A673 (cell line): ENCODE measurements around the gene CERK. TPM values are rescaled to one million over a fixed set of nuclear protein-coding genes. Genes with fewer than 3 reads are reported as not detected.

Experiments
- BruUV-seq: library from RNA; stranded (reverse); fragments of 400-500 nt; replicated peaks from 2 replicates; lab custom pipeline; 2021; lab: Mats Ljungman, UMichigan
- CTCF ChIA-PET: fragments of 300-600 bp; sonication (Branson Sonifier 250); formaldehyde crosslinking; loops from one replicate; lab custom pipeline; 2022; ENCODE audit warnings: antibody characterized with exemption; lab: Charles Lee
- POLR2A ChIA-PET: fragments of 300-600 bp; sonication (Branson Sonifier 250); formaldehyde crosslinking; loops from one replicate; lab custom pipeline; 2022; ENCODE audit warnings: antibody characterized with exemption; ENCODE audit not compliant: low non-redundant PET; lab: Charles Lee
- DNase-seq: peaks from one replicate; pipeline ENCODE4 v3.0.0-alpha.2; 2015; ENCODE audit warnings: low spot score
- H3K27ac ChIP-seq: fragments of 200-600 bp; sonication (generic); 2 replicates; pipeline ENCODE4 v1.5.1; 2016; ENCODE audit warnings: mixed run types, low read depth, mild to moderate bottlenecking, mixed read lengths, antibody characterized with exemption, low read length; ENCODE audit not compliant: poor library complexity, severe bottlenecking
- H3K27me3 ChIP-seq: fragments of 200-600 bp; sonication (generic); replicated peaks from 2 replicates; pipeline ENCODE4 v1.6.1; 2017; ENCODE audit warnings: mixed run types, low read depth, mild to moderate bottlenecking, mixed read lengths, antibody characterized with exemption, low read length; ENCODE audit not compliant: insufficient read depth, poor library complexity
- H3K36me3 ChIP-seq: fragments of 200-600 bp; sonication (generic); 2 replicates; pipeline ENCODE4 v1.6.1; 2016; ENCODE audit warnings: mixed run types, mild to moderate bottlenecking, mixed read lengths, antibody characterized with exemption, low read length; ENCODE audit not compliant: insufficient read depth, poor library complexity, severe bottlenecking
- H3K4me1 ChIP-seq: fragments of 200-600 bp; sonication (generic); 2 replicates; pipeline ENCODE4 v1.6.1; 2017; ENCODE audit warnings: mixed run types, mild to moderate bottlenecking, mixed read lengths, antibody characterized with exemption, low read length; ENCODE audit not compliant: insufficient read depth, poor library complexity, severe bottlenecking
- H3K4me3 ChIP-seq: fragments of 200-600 bp; sonication (generic); 2 replicates; pipeline ENCODE4 v1.5.1; 2016; ENCODE audit warnings: low read depth, mixed run types, mild to moderate bottlenecking, mixed read lengths, low read length; ENCODE audit not compliant: poor library complexity, severe bottlenecking
- H3K9me3 ChIP-seq: fragments of 200-600 bp; sonication (generic); 2 replicates; pipeline ENCODE4 v1.6.1; 2016; ENCODE audit warnings: mixed run types, low read depth, mild to moderate bottlenecking, mixed read lengths, antibody characterized with exemption, low read length; ENCODE audit not compliant: poor library complexity, severe bottlenecking
- EZH2 ChIP-seq: fragments of 200-600 bp; sonication (generic); IDR thresholded peaks from 2 replicates; pipeline ENCODE4 v1.6.1; 2017; ENCODE audit warnings: borderline replicate concordance, low read depth, mild to moderate bottlenecking, mixed read lengths, antibody characterized with exemption, low read length; ENCODE audit not compliant: poor library complexity, severe bottlenecking
- intact Hi-C: fragments of 100-400 bp; cut with micrococcal nuclease; formaldehyde crosslinking; loops from one replicate; pipeline ENCODE4 v1.10.0; 2022; ENCODE audit not compliant: unreplicated experiment
- total RNA-seq: library from RNA; stranded (reverse); gene quantifications from 2 replicates; pipeline ENCODE4 v1.2.3, GENCODE V29; 2021
- TF ChIP-seq, protein P1 (sequence below): fragments of 300-800, 200-600 bp; sonication (generic); conservative IDR thresholded peaks from 2 replicates; pipeline ENCODE4 v1.5.1; 2017; ENCODE audit warnings: low read depth, mild to moderate bottlenecking, antibody characterized with exemption, low read length, moderate library complexity, mixed read lengths

CERK gene
- total RNA-seq, 1 experiment from 2014 or later = 58.8 TPM

DNA sequence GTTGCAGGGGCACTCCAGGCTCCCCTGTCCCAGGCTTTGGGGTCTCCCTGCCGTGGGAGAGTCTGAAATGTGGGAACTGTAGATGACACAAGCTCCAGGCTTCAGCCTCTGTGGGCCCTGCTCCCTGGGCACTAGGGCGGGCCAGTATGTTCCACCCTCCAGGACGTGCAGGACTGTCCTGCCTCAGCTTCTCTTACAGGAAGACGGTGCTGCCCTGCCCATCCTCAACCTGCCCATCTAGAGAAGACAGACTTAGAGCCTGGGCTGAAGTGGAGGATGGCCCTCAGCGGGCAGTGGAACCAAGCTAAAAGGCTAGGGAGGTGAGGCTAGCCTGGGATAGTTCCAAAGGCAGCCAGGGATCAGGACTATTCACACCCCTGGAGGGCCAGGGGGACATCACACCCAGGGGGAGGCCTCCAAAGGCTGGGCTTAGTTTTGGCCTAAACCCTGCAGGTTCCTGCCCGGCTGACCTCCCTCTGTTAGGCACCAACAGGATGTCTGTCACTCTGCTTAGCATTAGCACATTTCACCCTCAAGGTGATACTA is 4.0 kb upstream of the CERK start:
- H3K36me3 ChIP-seq = no peaks in the 10 kb centered on the region
- no peaks in the 10 kb centered on the region for H3K9me3 ChIP-seq
- no peak overlapping the region for H3K4me3 ChIP-seq
- DNase-seq = no peak
- ChIA-PET CTCF (no interaction called here), POLR2A (interaction anchor here (0.7 kb wide), 1 partner anchor 1545 kb away, joined by 4 read pairs; no protein-coding TSS in a partner anchor)
- no peak overlapping the region for H3K27ac ChIP-seq
- H3K4me1 ChIP-seq = peaks cover 8% of the 10 kb centered on the region
- TF ChIP-seq EZH2 = no peak
- TF ChIP-seq, protein P1, sequence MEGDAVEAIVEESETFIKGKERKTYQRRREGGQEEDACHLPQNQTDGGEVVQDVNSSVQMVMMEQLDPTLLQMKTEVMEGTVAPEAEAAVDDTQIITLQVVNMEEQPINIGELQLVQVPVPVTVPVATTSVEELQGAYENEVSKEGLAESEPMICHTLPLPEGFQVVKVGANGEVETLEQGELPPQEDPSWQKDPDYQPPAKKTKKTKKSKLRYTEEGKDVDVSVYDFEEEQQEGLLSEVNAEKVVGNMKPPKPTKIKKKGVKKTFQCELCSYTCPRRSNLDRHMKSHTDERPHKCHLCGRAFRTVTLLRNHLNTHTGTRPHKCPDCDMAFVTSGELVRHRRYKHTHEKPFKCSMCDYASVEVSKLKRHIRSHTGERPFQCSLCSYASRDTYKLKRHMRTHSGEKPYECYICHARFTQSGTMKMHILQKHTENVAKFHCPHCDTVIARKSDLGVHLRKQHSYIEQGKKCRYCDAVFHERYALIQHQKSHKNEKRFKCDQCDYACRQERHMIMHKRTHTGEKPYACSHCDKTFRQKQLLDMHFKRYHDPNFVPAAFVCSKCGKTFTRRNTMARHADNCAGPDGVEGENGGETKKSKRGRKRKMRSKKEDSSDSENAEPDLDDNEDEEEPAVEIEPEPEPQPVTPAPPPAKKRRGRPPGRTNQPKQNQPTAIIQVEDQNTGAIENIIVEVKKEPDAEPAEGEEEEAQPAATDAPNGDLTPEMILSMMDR = no peak
- intact Hi-C loops = no loop called here
- no peaks in the 10 kb centered on the region for H3K27me3 ChIP-seq
- no TSS peak for BruUV-seq

DNA sequence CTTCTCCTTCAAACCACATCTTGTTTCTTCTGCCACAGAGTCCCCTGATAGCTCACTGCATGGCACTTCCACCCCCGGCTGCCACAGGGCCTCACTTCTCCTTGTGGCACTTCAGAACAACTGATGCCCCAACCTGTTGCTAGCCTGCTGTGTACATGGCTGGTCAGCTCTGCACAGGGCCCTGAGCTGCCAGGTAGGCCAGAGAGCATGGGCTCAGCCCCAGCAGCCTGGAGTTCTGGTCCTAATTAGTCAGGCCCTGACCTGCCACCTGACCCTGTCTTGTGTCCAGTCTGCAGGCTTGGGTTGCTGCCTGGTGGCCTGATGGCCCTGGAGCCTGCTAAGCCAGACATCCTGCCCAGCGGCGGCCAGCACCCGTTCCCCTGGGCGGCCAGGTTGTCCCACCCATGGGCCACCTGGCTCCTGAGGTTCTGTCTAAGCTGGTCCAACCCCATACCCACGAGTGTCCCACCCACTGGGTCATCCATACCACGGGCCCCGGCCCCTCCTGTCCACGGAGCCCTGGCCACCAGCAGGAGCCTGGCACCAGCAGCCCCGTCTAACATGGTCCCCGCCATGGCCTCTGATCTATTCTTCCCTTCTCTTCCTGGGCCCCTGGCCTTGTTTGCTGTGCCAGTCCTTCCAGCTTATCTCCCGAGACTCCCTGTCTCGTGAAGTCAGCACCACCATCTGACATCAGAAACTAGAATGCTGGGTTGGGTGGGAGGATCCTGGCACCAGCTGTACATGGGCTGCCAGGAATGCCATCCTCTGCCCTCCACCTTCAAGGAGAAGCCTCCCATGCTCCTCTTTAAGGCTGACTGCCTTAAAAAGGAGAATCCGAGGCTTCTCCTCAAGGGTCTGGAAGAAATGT is 3.1 kb upstream of the CERK start:
- no peaks in the 10 kb centered on the region for H3K27me3 ChIP-seq
- BruUV-seq = no TSS peak
- DNase-seq = no peak
- H3K27ac ChIP-seq = no peak overlapping the region
- CTCF ChIA-PET = no interaction called here
- no peak overlapping the region for H3K4me3 ChIP-seq
- H3K4me1 ChIP-seq = peaks cover 16% of the 10 kb centered on the region
- no peaks in the 10 kb centered on the region for H3K9me3 ChIP-seq
- no peak for TF ChIP-seq EZH2
- TF ChIP-seq, protein P1 = no peak
- intact Hi-C loops = no loop called here
- H3K36me3 ChIP-seq = no peaks in the 10 kb centered on the region
- POLR2A ChIA-PET = no interaction called here

DNA sequence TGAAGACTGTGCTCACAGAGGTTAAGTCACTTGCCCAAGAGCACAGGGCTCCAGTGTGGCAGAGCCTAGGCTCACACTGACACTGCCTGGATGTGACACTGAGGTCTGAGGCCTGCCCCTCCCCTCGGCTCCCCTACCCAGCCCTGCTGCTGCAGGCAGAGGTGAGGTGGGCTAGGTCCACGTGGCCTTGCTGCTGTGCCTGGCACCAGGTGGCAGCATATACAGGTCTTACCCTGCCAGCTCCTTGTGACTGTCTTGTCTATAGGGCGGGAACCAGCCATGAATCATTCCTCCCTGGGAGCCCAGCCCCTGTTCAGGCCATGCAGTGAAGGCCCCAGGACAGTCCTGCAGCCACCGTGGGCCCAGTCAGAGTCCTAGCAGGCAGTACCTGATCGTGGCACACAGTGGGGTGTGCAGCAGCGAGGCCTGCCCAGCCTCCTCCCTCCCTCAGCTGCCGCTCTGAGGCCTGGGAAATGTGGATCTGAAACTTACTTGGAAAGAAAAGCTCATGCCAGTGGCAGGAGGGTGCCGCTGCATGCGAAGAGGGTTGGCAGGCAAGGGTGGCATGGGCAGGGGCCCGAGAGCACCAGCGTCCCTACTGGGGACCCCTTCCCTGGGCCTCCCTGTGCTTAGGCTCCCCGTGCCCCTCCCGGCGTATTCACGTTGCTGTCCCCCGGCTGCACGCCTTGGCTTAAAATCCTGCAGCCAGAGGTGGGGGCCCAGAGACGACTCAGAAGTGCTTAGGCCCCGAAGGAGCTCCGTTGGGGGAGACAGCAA is 1.2 kb upstream of the CERK start:
- intact Hi-C loops = no loop called here
- peak overlapping the region; percentile 93 for H3K27ac ChIP-seq
- H3K4me3 ChIP-seq = peak overlapping the region; percentile 99
- DNase-seq = peak; percentile 49
- no peaks in the 10 kb centered on the region for H3K27me3 ChIP-seq
- ChIA-PET POLR2A (no interaction called here), CTCF (no interaction called here)
- no peaks in the 10 kb centered on the region for H3K36me3 ChIP-seq
- TF ChIP-seq EZH2 = no peak
- TF ChIP-seq, protein P1 = peak; percentile 45; the same call in 1 of the 2 replicates
- no peaks in the 10 kb centered on the region for H3K9me3 ChIP-seq
- BruUV-seq = no TSS peak
- H3K4me1 ChIP-seq = peaks cover 21% of the 10 kb centered on the region
